GM18502 (cell line): Measurements from ENCODE around the gene AK8.

ENCODE experiments used
- ATAC-seq: cut with Tn5 transposase; IDR thresholded peaks from one replicate; pipeline ENCODE4 v1.9.1; 2021; ENCODE audit warnings: mild to moderate bottlenecking; ENCODE audit not compliant: unreplicated experiment, poor library complexity

The AK8 gene

GRCh38 chr9:132828201-132828770 lies 49.8 kb downstream of the AK8 start:
- ATAC-seq, result no peak

DNA sequence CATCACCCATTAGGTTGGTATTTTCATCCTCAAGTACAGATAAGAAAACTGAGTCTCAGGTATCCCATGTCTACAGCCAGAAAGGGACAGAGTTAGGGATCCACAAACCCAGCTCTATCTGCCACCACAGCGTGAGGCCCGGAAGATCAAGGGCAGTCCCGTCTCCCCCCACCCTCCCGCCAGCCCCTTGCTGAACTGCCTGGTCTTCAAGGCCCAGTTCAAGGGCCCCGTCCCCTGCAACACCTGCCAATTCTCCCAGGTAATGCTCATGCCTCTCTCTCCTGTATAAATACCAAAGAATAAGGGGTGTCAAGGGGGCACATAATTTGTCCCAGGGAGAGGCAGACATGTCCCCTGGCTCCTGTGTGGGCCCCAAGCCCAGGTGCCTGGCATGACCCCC lies 50.7 kb downstream of the AK8 start:
- ATAC-seq, result no peak

DNA sequence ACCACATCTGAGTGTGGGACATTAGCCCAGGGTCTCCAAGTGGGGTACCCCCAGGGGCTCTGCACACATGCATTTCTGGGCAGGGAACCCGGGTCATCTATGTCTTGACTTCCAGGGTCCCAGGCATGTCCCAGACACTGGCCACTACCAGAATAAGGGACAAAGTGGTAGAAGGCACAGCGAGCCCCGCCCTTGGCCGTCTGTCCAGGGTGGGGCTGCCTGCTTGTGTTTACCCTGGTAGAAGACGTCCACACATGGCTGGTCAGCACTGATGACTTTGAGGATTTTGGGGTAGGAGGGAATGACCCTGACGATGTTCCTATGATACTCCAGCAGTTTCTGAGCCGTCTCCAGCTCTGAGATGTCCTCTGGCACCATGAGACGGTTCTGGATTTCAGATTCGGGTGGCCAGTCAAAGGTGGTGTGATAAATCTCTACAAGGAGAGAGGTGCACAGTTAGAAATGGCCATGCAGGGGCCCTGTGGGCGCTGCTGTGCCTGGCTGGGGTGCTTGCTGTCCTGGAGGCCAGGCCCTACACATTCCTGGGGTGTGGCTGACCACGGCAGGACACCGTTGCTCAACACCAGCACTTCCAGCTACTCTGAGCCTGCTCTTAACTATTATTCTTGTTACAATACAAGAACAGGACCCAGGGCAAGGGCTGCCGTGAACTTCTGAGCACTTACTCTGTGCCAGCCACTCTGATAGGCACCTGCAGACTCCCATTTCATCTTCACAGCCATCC lies 51.3 kb downstream of the AK8 start:
- no peak for ATAC-seq

DNA sequence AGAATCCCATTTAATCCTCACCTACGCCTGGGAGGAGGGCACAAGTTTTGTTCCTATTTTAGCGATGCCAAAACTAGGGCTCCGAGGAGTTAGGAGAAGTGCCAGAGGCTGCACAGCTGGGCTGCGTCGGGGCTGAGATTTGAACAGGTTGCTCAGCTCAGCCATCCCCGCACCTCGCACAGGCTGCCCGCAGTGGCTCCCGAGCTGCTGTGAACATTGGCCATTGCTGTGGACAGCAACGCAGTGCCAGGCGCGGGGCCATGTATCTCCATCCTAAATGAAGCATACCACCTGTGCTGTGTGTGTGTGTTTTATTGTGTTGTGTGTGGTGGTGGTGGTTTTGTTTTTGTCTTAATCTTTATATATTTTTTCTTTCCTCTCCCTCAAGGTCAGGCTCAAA lies 52.0 kb downstream of the AK8 start:
- no peak for ATAC-seq

GRCh38 chr9:132825430-132825829 lies 52.7 kb downstream of the AK8 start:
- ATAC-seq, result no peak

- ATAC-seq, result no peak
Measured at GRCh38 chr9:132824951-132825350, 53.1 kb downstream of the AK8 start.

DNA sequence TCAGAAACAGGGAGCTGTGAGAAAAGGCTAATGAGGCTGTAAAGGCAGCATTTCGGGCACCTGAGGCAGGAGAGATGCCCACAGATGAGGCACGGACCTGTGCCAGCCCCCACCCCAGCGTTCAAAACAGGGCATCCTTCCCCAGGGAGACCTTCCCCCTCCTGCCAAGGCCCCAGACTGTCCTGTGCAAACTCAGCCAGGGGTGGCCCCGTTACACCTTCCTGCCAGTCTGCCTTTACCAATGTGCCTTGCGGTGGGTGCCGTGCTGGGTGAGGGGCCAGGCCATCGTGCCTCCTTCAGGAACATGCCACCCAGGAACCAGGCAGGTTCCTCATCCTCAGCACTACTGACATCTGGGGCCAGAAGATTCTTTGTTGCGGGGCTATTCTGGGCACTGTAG lies 53.9 kb downstream of the AK8 start:
- ATAC-seq, result no peak

DNA sequence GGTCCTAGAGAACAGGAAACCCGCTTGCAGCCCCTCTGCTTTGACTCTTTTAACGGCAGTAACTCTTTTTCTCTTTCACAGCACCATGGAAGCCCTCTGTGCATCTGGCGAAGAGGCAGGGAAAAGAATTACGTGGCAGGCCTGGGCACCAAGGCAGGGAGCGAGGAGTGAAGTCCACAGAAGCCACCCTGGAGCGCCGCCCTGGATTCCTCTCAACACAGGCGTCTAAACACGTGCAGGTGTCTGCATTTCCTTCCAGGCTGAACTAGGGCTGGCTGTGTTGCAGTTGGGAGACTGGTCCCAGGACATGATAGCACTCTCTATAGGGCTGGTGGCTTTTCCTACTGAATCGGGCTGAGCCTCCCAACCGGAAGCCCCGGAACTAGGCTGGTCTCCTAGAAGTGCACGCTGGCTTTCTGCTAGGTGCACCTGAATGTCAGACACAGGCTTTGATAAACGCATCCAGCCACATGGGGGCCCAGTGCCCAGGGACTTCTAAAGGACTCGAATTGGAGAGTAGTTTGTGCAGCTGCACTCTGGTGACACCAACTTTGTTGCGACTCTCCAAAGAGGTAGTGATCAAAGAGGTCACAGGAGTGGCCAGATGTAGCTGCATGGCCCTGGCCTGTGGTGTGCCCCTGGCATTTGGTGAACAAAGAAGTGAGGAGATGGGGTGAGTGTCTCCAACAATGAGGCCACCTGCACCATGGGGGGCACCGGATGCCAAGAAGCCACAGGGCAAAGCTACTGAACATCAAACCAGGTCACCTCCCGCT lies 54.5 kb downstream of the AK8 start:
- no peak for ATAC-seq

DNA sequence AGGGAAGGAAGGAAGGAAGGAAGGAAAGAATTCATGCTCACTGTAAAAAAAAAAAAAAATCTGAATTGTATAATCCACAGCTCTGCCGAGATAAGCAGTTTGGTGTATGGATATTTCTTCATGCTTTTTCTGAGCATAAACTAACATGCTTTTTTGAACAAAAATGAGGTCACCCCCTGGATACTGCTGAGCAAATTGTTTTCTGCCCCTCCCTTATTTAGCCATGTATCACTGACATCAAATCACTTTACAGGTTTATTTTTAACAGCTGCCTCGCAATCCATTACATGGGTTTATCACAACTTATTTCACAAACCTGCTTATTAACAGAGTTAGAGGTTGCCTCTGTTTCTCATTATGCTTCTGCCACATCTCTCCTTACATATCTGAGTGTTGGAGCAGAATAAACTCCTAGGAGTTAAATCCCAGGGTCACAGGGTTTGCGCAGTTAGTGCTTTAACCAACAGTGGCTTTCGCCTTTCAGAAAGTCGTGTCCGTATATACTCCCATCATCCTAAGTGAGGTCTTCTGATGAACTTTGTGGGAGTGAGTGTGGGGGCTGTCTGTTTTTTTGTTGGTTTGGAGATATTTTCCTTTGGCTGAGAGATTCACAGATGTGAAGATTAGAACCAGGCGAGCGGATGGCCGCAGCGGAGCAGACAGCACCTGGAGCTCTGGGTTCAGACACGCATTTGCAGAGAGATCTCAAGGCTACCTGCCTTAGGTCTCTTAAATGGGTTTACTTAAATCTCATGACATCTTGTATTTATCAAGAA lies 57.7 kb downstream of the AK8 start:
- ATAC-seq, result no peak

GRCh38 chr9:132818588-132818987 lies 59.5 kb downstream of the AK8 start:
- no peak for ATAC-seq

DNA sequence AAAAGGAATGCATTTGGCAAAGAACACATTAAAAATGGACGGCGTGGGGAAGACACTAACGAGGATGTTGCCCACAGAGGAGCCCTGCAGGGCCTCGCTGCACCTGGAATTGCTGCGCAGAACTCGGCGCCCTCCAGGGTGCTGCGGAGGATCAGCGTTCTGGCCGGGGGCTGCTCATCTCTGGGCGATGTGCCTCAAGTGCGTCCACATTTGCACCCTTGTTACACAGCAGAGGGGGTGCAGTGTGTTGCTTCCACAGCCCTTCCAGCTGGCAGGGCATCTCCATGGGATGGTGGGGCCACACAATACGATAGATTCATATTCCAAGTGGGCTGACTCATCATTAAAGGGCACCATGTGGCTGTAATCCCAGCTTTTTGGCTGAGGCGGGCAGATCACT lies 63.1 kb downstream of the AK8 start:
- ATAC-seq, result no peak

- no peak for ATAC-seq
Measured at GRCh38 chr9:132813115-132813771, 64.8 kb downstream of the AK8 start.

DNA sequence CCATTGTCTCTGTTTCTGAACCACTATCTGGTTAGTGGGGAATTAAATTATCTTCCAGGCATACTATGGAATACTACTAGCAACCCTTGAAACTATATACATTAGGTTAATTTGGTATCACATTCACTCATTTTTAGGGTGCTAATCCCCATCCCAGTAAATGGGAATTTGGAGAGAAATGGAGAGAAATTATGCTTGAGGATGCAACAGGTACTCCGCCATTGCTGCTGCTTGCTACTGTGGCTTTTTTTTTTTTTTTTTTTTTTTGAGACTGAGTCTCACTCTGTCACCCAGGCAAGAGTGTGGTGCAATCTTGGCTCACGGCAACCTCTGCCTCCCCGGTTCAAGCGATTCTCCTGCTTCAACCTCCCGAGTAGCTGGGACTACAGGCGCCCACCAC lies 66.1 kb downstream of the AK8 start:
- no peak for ATAC-seq

- no peak for ATAC-seq
Measured at GRCh38 chr9:132810314-132810713, 67.8 kb downstream of the AK8 start.

GRCh38 chr9:132809677-132810271 lies 68.3 kb downstream of the AK8 start:
- no peak for ATAC-seq

GRCh38 chr9:132808645-132809044 lies 69.4 kb downstream of the AK8 start:
- ATAC-seq, result no peak

- ATAC-seq, result no peak
Measured at GRCh38 chr9:132806723-132807421, 71.2 kb downstream of the AK8 start.

- no peak for ATAC-seq
Measured at GRCh38 chr9:132806306-132806705, 71.8 kb downstream of the AK8 start.

DNA sequence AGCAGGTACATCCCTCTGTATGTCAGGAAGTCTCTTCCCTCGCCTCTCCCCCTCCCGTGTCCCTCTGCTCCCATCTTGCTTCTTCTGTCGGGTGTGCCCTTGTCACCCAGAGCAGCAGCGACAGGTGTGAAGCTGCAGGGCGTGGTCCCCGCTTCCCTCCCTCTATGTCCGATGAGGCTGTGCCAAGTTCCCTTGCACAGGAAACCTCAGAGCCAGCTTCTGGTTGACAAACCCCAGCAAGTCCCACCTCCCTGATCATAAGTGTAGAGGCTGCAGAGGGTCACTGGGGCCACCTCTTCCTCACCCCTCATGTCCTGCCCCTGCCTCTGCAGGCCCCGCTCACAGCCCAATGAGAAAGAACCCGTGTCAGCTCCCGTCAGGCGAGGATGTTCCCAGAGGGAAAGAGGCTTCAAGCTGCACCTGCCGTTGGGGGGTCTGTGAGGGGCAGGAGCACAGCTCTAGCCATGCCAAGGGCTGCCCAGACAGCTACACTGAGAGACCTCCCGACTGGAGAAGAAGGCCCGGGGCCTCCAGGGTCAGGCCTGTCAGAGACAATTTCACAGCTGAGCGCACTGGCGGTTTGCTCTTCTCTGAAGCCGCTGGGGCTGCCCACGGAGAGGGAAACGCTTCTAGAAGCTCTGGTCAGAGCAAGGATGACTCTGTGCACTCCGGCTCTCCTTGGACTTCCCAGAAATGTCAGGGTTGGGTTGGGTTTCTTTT lies 73.3 kb downstream of the AK8 start:
- ATAC-seq, result no peak
